Peyer's patch (tissue), 4 donors: ENCODE results near the gene HMOX1.

ENCODE experiments used
- CTCF ChIP-seq, 6 experiments: fragments of 450-650 bp in 4 of 6; fragments of 200-600 bp in 2 of 6; sonication (generic) in 1 of 6; IDR thresholded peaks; one replicate each; pipeline ENCODE4 v1.5.1; 2017 to 2019; ENCODE audit warnings: antibody characterized with exemption in 6 of 6, mild to moderate bottlenecking in 3 of 6, moderate library complexity in 1 of 6
- POLR2A ChIP-seq, 2 donors: fragments of 450-650 bp; IDR thresholded peaks; one replicate each; pipeline ENCODE4 v1.5.1; 2017; ENCODE audit warnings: antibody characterized with exemption in 2 of 2, mild to moderate bottlenecking in 2 of 2, moderate library complexity in 2 of 2

GRCh38 chr22:35335468-35335867 is 45.4 kb upstream of the HMOX1 start:
- TF ChIP-seq CTCF (IDR thresholded peaks at IDR 0.05): no peak
- no peak for TF ChIP-seq POLR2A (IDR thresholded peaks at IDR 0.05)
